ENCODE measurements around the gene ADAMTSL3.

Gene ADAMTSL3

DNA sequence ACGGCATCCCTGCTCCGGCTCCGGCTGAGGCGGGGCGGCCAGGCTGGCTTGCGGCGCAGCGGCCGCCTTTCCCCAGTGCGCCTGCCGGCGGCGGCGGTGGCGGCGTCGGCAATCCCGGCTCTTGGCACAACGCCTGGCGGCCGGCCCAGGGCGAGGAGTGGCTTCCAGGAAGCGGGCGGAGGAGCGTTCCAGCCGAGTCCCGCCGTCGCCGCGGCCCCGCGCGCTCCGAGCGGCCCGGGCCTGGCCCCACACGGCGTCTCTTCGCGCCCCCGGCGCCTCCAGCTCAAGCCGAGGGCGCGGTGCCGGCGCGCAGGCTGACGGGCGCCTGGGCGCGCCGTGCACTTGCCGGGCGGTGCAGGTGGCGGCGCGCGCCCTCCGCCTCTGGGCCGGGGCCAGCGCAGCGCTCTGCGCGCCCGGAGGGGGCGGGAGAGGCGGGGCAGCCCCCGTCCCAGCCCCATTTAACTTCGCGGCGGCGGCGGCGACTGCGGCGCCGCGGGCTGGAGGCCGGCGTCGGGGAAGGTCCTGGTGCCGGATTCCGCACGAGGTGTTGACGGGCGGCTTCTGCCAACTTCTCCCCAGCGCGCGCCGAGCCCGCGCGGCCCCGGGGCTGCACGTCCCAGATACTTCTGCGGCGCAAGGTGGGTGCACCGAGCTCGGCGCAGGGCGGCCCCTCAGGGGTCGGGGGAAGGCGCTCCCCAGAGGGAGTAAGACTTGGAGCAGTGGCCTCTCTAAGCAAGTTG is at the start of gene ADAMTSL3:
TSS of gene ADAMTSL3 (plus strand) at position 485 of the 740 bp plus-strand sequence. CDS start 1,639 bp downstream, outside the sequence.
- DNase-seq = peak; percentile 22

- DNase-seq = no peak
These were observed 49.4 kb upstream of the ADAMTSL3 start for GRCh38 chr15:83604549-83604948.

DNA sequence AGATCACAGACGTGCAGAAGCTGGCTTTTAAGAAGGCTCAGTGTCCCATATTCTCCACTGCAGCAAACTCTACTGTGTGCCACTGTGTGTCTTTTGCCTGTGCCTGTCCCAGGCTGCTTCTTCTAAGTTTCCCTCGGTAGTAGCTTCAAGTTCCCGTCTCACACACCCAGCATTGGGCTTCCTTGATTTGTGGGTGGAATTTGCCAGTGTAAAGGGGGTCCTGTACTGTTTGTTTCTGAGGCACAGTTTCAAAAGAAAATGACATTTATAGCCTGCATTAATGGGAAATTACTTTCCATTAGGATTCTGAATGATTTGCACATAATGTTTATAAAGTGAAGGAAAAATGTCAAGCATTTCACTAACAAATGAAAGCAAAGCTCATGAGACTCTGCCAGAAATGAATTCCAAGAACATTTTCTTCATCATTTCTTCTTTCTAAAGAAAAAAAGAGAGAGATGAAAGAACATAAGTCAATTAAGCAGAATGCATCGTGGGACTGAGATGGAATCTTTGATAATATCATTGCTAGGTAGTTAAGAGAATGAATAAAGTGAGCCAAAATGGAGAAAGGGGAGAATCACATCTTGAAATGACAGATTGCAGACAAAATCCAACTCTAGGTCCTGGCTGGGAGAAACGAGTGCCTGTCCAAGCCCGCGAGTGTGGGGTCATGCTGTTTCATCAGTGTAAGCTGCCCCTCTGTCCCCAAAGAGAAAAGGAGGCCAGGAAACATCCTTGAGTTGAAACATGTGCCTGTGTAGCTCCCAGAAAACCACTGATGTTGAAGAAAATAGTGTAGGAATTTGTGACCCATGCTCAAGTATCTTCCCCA is 48.6 kb upstream of the ADAMTSL3 start:
- DNase-seq = no peak

- DNase-seq = no peak
These were observed 43.8 kb upstream of the ADAMTSL3 start for GRCh38 chr15:83610132-83610531.

DNA sequence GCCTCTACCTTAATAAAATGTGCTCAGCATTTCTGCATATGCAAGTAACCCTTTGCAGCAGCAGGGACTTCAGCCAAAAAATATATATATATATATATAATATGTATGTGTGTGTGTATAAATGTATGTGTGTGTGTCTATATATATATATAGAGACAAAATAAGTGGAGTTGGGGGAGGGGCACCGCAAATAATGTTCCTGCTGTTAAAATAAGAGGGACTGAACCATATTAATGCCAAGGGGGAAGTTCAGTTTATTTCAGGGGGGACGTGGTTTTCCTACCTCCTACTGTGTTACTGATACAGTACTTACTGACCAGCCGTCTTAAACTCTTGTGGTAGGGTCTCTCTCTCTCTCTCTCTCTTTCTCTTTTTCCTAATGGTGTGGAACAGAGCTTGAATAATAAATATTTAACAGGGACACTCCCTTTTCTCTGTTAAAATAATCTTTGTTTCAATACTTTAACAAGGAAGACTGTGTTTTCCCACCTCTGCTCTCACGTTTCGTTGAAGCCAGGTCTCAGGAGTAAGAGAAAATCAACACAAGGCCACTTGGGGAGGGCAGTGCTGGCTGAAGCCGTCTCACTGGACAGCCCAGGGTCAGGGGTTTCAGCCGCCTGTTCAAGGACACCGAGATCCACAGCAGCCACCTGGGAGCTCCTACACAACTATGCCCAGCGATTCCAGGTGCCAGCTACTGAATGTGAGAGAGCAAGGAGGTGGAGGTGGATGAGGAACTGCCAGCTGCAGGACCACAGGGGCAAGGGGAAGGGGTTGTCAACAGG is 42.8 kb upstream of the ADAMTSL3 start:
- DNase-seq = no peak

- DNase-seq = no peak
These were observed 41.7 kb upstream of the ADAMTSL3 start for GRCh38 chr15:83612226-83612625.

GRCh38 chr15:83612898-83613635 is 40.9 kb upstream of the ADAMTSL3 start:
- DNase-seq = no peak

DNA sequence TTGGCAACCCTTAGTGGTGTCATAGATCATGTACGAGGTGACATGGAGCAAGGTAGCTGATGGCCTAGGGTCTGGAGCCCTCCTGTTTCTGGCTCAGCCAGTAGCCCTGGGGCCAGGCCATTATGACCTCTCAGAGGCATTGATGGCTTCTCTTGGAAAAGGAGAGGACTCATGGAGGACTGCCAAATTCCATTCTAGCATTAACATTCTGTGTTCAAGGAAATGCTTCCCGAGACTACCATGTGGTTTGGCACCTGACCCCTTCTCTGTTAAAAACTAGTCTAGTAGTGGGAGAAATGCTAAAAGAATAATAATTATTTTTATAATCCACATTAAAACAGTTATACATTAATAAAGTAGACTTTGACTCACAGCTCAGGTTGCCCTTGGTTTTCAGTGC is 40.2 kb upstream of the ADAMTSL3 start:
- no peak for DNase-seq

DNA sequence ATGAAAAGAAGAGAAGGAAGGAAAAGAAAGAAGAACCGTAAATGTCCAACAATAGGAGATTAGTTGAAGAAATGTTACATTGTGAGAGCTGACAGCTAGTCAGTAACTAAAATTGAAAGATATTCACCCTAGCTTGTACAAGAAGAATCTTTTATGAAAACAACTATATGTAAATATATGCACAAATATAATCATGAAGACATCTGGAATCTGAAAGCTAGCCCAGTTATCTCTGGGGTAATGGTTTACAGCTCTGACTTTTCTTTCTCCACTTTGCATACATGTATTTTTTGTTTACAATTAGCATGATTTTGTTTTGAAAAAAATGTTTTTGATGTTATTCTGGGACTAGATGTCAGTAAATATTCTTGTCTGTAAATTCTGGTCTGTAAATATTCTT is 37.1 kb upstream of the ADAMTSL3 start:
- DNase-seq = no peak

- DNase-seq = no peak
These were observed 27.6 kb upstream of the ADAMTSL3 start for GRCh38 chr15:83626171-83626802.

DNA sequence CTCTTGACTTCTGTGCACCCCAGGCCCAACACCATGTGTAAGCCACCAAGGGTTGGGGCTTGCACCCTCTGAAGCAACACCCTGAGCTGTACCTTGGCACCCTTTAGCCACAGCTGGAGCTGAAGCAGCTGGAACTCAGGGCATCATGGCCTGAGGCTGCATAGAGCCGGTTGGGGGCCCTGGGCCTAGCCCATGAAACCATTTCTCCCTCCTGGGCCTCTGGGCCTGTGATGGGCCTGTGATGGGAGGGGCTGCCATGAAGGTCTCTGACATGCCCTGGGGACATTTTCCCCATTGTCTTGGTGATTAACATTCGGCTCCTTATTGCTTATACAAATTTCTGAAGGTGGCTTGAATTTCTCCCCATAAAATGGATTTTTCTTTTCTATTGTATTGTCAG is 22.4 kb upstream of the ADAMTSL3 start:
- no peak for DNase-seq

DNA sequence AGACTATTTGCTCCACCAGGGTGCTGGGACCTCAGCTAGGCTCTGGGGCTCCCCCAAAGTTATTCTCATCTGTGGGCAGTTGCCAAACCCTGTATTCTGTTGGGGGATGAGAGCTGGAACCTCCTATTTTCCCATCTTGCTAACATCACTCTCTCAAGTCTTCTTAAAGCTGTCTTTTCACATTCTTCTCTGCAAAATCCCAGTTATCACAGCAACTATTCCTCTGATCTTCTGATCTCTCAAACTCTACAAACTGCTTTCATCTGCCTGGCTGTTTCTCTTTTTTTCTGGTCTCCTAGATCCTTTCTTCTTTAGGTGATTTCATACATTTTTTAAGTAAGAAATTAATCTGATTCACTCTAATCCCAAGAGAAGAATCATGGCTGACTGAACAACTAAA is 10.7 kb upstream of the ADAMTSL3 start:
- no peak for DNase-seq

DNA sequence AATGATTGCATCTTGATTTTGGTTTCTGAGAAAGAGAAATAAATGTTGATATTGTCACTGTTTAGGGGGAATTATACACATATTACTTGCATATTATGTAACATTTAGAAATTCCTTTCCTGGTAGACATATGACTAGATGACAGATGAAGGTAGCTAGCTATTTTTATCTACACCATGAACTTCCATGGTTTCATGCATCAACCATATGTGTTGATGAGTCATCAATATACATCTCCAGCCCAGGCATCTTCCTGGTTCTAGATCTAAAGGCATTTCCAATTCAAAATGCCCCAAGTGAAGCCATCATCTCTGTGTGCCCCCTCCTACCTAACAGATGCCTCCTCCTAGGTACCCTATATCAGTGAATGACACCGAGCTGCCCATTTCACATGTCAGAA is 9.5 kb upstream of the ADAMTSL3 start:
- DNase-seq = no peak

DNA sequence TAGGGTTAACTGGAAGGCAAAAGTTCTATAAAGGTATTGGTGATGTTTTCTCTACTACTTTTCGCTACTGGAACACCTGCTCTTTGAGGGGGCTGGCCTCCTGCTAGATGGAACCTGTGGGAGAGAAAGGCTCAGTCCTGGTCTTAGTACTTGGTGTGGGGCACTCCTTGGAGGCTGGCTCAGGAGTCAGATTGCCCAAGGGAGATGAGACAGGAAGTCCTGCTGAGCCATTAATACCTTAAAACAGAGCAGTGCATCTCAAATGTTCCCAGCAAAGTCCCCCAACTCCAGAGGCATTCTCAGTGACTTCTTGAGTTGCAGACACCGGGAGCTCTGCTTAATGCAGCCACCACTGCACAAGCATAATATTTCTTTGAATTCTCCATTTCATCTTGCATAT is 3.1 kb upstream of the ADAMTSL3 start:
- DNase-seq = no peak

DNA sequence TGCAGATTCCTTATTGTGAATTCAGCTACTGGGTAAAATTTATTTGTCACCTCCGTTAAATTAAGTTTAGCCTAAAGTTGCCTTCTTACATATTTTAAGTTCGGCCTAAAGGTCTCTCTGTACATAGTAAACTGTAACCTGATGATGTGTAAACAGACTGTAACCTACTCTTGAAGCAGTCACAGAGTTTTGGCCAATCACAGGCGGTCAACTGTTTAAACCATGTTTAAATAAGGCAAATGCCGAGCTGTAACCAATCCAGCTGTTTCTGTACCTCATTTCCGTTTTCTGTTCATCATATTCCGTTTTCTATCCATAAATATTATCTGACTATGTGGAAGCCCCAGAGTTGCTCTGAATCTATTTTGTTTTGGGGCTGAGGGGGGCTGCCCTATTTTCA is 2.4 kb upstream of the ADAMTSL3 start:
- no peak for DNase-seq

DNA sequence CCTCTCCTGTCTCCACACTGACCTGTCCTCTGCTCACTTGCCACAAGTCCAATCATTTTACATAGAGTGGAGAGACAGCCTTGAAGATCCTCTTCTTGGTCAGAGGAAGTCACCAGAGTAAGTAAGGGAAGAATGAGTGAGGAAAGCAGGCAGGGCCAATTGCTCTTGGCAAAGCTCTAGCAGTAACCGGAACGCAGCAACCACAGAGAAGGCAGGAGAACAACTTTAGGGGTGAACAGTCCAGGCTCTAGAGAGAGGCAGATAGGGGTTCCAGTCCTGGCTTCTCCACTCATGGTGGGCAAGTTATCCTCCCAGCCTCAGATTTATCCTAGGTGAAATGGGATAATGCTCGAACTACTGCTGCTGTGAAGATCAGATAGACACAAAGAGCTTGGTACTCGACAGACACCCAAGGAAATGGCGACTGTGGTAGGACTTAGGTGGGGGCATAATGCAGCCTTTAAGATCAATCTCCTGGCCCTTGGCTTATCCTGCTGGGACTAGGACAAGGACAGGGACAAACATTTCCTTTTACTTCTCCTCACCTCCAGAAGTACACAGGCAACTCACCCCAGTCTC is 1.2 kb upstream of the ADAMTSL3 start:
- DNase-seq = no peak

DNA sequence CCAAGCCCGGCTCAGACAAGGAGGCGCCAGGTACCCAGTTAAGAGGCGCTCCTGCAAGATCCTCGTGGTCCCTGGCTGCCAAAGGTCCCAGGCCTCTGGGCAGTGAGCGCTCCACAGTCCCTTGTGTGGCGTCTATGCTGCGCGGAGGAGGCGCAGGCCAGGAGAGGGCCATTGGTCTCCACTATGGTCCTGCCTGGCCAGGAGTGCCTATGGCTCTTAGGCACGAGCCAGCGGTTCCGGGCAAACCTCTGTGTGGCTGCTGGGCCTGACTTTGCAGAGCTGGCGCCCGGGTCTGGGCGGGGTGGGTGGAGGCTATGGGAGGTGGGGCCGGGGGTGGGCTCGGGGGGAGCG is 660 bp upstream of the ADAMTSL3 start:
- DNase-seq = no peak

DNA sequence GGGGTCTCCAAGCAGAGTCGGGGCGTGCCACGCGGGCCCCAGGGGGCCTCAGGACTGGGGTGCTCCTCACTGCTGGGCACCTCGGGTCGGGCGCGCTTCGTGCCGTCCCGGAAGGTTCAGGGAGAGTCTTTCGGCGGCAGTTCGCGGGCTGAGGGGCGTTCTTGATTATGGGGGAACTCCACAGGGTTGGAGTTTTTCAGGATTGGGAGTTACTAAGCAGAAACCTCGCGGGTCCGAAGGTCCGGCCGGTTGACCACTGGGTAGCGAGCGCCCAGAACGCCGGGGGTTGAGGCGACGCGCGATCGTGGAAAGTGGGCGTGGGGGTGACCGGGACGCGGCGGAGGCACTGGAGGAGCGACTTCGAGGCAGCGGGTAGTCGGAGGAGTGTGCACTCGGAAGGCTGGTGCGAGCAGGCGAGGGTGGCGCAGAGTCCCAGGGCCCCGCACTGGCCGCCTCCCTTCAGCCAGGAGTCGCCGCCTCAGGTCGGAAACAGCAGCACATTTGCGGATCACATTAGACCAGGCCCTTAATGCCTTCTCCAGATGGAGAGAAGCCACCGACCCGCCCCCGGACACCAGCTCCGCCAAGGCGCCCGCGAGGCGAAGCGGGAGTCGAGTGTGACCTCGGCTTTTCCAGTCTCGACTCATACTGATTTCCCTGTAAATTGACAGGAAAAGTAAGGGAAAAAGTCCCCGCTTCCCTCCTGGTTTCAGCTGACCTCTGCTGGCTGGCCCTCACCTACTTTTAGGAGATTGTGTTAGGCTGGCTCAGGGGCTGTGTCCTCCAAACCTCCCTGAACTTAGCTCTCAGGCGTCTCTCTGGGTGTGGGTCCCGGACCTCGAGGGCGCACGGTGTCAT is 685 bp downstream of the ADAMTSL3 start:
- no peak for DNase-seq

- DNase-seq = no peak
These were observed 1.3 kb downstream of the ADAMTSL3 start for GRCh38 chr15:83655237-83655616.

GRCh38 chr15:83656192-83656591 is 2.3 kb downstream of the ADAMTSL3 start:
- DNase-seq = no peak

GRCh38 chr15:83656943-83657528 is 3.1 kb downstream of the ADAMTSL3 start:
- no peak for DNase-seq

All from NCI-H2171 (cell line).